Fibroblast of skin of scalp (primary cell): ENCODE results near the gene GPX4. TPM values are rescaled to one million over a fixed set of nuclear protein-coding genes. Genes with fewer than 3 reads are reported as not detected.

Source experiments
- DNase-seq: peaks from one replicate; pipeline ENCODE4 v3.0.0-alpha.2; 2013
- polyA plus RNA-seq, 2 experiments: library from polyadenylated mRNA; unstranded; fragments of 120-200 nt; gene quantifications; one replicate each; pipeline ENCODE4 v1.2.1, GENCODE V29; 2013; ENCODE audit not compliant: insufficient read length in 2 of 2

The GPX4 gene
- 297 TPM for polyA plus RNA-seq (2013, experiment 1 of 2; ENCODE audit: insufficient read length)
- 264 TPM for polyA plus RNA-seq (2013, experiment 2 of 2; ENCODE audit: insufficient read length)

- DNase-seq: peak; percentile 100
Measured at GRCh38 chr19:1103708-1104310, at the start of gene GPX4. Gene GPX4, plus strand, starts transcription at chr19:1103994. Its CDS starts 50 bp downstream, at chr19:1104044.

- no peak for DNase-seq
Measured at GRCh38 chr19:1054102-1055027, 49.4 kb upstream of the GPX4 start.

DNA sequence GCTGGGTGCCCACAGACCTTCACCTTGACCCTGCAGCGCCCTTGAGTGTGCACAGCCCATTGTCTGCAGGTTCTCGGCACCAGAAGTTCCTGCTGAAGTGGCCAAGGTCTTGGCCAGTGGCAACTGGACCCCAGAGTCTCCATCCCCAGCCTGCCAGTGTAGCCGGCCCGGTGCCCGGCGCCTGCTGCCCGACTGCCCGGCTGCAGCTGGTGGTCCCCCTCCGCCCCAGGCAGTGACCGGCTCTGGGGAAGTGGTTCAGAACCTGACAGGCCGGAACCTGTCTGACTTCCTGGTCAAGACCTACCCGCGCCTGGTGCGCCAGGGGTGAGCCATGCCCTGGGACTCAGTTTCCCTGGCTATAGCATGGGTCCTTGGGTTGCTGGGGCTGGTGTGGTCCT is 48.8 kb upstream of the GPX4 start:
- DNase-seq: no peak

GRCh38 chr19:1055886-1056620 is 47.7 kb upstream of the GPX4 start:
- no peak for DNase-seq

DNA sequence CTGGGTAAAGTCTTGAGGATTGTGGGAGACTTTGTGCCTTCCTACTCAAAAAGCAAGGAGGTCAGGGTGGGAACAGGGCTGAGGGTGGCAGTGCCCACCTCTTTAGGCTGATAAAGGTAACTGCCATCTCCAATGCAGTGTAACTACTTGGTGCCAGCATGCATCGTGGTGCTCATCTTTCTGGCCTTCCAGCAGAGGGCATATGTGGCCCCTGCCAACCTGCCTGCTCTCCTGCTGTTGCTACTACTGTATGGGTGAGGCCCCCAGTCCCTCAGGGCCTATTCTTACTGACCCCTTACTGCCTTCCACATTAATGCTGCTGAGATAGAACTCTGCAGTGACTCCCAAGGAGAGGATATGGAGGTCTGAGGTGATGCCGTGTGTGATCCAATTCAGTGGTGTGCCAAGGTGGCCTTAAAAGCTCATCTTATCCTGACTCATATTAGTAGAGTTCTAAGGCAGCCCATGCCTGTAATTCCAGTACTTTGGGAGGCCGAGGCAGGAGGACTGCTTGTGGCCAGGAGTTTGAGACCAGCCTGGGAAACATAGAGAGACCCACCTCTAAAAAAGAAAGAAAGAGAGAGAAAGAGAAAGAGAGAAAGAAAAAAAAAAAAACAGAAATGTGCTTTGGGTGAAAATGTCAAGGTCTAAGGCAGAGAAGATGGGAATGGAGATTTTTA is 46.5 kb upstream of the GPX4 start:
- DNase-seq: peak; percentile 52

DNA sequence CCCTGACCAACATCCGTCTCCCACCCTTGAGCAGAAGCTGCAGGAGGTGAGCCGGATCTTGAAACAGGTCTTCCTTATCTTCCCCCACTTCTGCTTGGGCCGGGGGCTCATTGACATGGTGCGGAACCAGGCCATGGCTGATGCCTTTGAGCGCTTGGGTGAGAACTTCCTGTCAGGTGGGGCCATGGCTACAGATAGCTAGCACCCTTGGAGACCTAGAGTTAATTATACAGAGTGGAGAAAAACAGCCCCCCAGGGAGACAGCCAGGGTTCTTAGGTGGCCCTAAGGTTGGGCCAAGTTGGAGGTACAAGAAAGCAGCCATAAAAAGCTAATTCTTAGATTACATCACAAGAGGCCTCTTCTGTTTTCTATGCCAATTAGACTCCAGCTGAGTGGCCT is 45.7 kb upstream of the GPX4 start:
- DNase-seq: no peak

- no peak for DNase-seq
Measured at GRCh38 chr19:1060689-1061088, 43.1 kb upstream of the GPX4 start.

DNA sequence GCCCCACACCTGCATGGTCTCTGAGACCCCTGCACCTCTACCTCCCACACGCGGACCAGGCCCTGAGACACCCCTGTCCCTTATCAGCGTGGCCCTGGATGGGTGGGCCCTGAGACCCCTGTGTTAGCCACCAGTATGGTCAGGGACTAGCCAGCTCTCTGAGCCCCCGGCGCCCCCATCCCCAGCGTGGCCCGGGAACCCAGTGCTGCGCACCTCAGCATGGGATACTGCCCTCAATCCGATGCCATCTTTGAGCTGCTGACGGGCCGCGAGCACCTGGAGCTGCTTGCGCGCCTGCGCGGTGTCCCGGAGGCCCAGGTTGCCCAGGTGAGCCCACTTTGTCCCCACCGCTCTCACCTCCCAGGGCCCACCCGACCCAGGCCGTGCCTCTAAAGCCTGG is 41.8 kb upstream of the GPX4 start:
- no peak for DNase-seq

- DNase-seq: no peak
Measured at GRCh38 chr19:1062387-1063029, 41.3 kb upstream of the GPX4 start.

DNA sequence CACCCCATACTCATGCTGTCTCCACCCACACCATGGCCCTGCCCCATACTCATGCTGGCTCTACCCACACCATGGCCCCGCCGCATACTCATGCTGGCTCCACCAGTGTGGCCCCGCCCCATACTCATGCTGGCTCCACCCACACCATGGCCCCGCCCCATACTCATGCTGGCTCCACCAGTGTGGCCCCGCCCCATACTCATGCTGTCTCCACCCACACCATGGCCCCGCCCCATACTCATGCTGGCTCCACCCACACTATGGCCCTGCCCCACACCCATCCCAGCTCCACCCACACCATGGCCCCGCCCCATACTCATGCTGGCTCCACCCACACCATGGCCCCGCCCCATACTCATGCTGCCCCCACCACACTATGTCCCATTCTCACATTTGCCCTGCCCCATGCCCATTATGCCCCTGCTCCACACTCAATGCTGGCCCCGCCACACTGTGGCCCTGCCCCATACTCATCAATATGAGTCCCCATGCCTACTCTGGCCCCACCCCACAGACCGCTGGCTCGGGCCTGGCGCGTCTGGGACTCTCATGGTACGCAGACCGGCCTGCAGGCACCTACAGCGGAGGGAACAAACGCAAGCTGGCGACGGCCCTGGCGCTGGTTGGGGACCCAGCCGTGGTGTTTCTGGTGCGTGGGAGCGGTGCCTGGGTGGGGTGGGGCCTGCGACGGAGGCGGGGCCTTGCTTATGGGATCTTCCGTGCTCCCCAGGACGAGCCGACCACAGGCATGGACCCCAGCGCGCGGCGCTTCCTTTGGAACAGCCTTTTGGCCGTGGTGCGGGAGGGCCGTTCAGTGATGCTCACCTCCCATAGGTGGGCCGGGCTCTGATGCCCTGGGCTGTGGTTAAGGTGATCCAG is 40.5 kb upstream of the GPX4 start:
- no peak for DNase-seq

DNA sequence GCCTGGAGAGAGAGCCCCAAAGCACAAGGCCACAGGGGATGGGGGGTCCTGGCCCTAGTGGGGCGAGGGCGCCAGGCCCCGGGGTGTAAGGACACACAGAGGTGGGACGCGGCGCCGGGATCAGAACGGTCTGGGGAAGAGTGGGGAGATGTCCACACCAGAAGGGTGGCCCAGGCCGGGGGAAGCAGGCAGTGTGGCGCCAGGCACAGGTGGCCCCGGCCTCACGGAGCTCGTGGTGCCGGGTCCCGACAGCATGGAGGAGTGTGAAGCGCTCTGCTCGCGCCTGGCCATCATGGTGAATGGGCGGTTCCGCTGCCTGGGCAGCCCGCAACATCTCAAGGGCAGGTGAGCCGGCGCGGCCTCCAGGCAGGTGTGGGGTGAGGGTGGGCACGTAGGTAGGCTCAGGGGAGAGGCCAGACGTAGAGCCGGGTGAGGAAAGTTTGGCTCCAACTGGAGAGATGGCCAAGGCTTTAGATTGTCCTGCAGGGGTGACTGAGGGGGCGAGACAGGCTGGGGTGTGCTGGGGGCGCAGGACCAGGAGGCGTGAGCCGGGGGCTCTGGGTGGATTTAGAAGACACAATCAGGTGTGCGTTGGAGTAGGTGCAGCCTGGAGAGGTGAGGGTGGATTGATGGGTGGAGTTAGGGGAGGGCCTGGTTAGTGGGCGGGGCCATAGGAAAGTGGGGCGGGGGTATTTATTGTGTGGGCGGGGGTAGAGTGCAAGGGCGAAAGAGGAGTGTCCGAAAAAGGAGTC is 39.7 kb upstream of the GPX4 start:
- DNase-seq: no peak

GRCh38 chr19:1064661-1065605 is 38.9 kb upstream of the GPX4 start:
- DNase-seq: peak; percentile 54

DNA sequence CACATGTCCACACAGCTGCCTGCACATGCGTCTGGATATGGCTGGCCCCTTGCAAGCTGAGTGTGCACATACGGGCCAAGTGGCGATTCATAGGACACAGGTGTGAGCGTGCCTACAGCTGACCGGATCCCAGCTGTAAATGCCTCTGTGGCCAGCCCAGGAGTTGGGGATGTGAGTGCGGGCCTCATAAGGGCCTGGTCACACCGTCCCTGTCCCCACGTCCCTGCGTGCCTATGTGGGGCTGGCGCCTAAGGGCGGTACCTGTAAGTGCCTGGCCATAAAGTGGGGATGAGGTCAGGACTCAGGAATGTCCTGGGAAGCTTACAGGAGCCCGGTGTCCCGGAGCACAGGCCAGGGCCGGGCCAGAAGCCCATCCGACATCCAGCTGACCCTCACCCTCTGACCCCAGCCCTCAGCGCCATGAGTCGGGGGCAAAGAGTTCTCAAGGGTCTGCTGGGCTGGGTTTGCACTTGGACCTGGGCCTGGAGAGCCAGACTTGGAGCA is 38.1 kb upstream of the GPX4 start:
- no peak for DNase-seq

DNA sequence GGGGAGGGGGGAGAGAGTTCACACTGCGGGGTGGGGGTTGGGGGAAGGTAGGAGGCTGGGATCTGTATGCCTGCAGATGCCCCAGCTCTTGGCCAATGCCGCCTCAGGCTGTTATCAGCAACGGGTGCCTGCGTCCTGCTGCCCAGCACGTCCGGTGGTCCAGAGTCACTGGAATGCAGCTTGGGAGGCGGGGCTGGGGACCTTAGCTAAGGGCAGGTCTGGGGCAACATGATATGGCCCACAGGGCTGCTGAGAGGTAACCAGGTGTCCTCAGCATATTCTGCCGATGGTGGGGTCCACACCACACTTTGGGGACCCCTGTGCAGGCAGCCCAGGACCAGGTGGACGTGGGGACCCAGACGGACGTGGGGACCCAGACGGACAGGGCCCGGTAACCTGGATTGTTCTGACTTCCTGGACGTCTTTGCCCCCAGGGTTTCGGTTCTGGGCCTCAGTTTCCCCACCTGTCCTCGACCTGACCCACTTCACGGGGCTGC is 37.5 kb upstream of the GPX4 start:
- DNase-seq: no peak

GRCh38 chr19:1066748-1067340 is 37.0 kb upstream of the GPX4 start, which contains the start of gene ARHGAP45:
Gene ARHGAP45, plus strand, starts transcription at chr19:1067167. Its CDS starts 239 bp downstream, at chr19:1067406.
- no peak for DNase-seq

GRCh38 chr19:1067341-1067957 is 36.3 kb upstream of the GPX4 start:
- no peak for DNase-seq
